Hypothalamus (tissue), 51 donors: Measurements from ENCODE around the gene PRDM16.

Source experiments
- DNase-seq, 51 donors: peaks; one replicate each; lab custom pipeline; 2025; lab: John Stamatoyannopoulos, UW

Gene PRDM16

GRCh38 chr1:3337798-3338724, 269.1 kb downstream of the PRDM16 start:
- DNase-seq, result no peak

- no peak for DNase-seq
These were observed 269.7 kb downstream of the PRDM16 start for GRCh38 chr1:3338725-3339070.

- DNase-seq, result no peak
These were observed 270.9 kb downstream of the PRDM16 start for GRCh38 chr1:3339856-3340255.

- no peak for DNase-seq
These were observed 271.7 kb downstream of the PRDM16 start for GRCh38 chr1:3340548-3341235.

DNA sequence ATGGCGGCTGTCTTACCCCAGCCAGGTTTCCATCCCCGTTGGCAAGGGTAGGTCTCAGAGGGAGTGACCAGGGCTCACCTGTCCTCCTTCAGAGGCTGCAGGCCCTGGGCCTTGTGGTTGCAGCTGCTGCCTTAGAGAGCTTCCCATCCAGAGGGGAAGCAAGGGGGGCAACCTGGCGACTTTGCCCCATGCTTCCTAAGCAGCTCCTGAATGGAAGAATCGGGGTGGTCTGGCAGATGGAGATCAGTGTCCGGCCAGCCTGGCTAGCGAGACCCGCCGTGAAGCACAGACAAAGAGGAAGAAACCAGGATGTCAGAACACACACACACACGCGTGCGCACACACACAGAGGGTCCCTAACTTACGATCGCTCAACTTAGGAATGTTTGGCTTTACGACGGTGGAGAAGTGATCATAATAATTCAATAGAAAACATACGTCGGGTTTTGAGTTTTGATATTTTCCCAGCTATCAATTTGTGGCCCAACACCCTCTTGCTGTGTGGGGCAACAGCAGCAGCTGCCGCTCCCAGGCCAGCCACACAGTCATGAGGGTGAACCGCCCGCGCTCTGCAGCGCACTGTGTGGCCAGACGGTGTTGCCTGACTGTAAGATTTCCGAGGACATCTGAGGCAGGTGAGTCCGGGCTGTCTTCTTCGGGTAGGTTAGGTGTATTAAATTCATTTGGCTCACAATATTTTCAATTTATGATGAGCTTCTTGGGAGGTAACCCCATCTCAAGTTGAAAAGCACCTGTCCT, 272.4 kb downstream of the PRDM16 start:
- no peak for DNase-seq

DNA sequence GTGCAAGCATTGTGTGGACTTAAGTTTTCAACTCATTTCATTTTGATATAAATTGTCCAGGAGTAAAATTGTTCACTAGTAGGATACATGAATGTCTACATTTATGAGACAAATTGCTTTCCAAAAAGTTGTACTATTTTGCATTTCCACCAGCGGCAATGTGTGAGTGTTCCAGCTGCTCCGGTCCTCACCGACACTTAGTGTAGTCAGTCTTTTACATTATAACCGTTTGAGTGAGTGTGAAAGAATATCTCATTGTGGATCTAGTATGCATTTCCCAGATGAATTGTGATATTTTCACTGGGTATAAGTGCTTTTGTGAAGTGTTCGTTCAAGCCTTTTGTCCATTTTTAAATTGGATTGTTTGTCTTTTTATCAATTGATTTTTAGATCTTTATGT, 274.0 kb downstream of the PRDM16 start:
- DNase-seq, result no peak

DNA sequence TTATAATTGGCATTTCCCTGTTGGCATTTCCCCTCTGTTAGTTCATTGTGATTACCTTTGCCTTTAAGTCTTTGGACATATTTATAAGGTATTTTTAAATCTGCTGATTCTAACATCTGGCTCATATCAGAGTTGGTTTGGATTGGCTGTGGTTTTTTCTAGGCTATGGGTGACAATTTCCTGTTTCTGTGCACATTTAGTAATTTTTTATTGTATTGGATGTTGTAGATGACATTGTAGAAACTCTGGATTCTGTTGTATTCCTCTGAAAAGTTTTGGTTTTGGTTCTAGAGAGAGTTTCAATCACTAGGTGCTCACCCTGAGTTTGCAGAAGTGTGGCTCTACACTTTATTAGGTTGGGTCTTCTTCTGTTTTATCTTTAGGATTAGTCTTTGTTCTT, 275.4 kb downstream of the PRDM16 start:
- DNase-seq, result no peak

DNA sequence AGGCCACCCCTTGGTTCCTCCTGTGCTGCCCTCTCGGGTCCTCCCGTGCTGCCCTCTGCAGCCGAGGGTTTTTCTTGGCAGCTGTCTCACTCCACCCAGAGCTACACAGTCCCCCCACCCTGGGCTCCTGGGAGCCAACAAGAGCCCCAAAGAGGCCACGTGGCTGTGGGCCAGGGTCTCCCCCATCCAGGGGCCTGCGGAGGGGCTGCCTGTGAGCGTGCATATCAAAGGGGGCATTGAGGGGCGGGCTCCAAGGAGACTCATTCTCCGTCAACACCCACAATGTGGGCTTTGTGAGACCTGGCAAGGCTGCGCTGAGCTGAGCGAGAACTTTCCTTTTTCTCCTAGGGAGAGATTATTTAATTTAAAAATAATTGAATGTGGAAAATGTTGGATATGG, 276.8 kb downstream of the PRDM16 start:
- DNase-seq, result peak in 20 of 51 donors; percentile 24 to 63 (median 44)

DNA sequence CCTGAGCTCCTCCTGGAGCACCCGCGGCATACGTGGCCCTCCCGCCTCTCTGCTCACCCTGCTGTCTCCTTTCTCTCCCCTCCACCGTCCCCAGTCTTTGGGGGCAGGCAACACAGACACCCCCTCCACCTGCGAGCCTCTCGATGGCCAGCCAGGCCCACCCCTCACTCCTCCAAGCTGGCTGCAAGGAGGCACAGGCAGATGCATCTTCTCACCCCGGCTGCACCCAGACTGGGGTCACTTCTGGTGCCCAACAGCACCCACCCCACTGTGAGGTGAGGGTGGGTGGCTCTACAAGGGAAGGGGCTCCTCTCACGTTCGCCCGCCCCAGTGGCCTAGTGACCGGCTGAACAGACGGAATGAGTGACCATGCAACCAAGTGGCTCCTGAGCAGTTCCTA, 277.5 kb downstream of the PRDM16 start:
- DNase-seq, result no peak

DNA sequence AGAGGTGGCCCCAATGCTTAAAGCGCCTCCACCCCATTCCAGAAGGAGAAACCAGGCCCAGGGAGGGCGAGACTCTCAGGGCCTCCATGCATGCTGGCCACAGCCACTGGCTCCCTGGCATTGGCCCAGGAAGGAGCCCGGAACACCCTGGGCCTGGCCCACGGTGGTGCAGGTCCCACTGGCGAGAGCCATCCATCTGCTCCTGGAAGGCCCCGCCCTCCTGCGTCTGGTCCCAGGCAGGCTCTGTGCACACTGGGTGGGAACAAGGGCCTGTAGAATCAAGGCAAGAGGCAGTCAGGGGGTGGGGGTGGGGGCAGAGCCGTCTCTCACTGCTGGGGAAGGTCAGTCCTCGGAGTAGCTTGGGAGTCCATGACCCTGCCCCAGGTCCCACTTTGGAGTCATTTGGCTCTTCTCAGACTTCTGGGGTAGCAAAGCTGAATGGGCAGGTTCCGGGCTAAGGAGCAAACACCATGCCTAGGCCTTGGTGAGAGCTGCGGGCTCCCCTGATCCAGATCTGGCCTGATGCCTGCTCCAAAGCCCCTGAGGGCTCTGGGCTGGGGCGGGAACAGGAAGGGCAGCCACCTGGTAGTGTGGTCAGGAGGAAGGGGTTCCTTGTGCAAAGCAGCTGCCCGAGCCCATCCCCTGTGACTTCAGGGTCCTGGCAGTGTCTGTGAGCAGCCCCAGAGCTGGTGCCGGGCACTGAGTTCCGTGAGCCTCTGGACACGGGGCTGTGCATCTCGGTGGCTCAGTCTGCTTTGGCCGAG, 278.4 kb downstream of the PRDM16 start:
- peak in 4 of 51 donors; percentile 15 to 40 (median 32) for DNase-seq

DNA sequence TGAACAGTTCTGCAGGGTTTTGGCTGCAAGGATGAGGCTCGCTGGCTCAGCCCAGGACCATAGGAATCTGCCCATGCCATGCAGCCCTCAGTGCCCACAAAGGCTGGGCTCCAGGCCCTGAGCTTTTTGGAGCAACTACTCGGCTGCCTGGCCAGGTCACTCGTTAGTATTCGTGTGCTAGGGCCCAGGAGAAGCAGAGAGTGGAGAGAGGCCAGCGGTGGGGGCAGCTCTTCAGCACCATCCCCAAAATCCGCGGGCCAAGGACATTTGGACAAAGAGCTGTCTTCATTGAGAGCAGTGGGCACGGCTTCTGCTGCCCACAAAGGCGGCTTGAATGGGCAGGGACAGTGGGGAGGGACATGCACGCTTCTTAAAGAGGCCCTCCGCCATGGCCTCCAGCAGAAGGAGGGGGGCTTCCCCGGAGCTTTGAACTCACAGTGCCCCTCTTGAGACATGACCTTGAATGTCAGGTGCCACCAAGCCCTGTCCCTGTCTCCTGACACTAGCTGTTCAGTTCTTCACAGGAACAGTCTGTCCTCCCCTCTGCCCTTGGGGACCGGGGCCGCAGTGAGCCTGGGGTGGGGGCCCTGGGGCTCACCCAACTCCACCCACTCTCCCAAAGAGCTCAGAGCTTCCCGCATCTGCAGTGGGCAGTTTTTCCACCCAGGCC, 279.3 kb downstream of the PRDM16 start:
- DNase-seq, result peak in 44 of 51 donors; percentile 18 to 93 (median 70)

GRCh38 chr1:3349161-3349967, 280.4 kb downstream of the PRDM16 start:
- DNase-seq, result no peak

- DNase-seq, result no peak
These were observed 280.9 kb downstream of the PRDM16 start for GRCh38 chr1:3349968-3350299.

DNA sequence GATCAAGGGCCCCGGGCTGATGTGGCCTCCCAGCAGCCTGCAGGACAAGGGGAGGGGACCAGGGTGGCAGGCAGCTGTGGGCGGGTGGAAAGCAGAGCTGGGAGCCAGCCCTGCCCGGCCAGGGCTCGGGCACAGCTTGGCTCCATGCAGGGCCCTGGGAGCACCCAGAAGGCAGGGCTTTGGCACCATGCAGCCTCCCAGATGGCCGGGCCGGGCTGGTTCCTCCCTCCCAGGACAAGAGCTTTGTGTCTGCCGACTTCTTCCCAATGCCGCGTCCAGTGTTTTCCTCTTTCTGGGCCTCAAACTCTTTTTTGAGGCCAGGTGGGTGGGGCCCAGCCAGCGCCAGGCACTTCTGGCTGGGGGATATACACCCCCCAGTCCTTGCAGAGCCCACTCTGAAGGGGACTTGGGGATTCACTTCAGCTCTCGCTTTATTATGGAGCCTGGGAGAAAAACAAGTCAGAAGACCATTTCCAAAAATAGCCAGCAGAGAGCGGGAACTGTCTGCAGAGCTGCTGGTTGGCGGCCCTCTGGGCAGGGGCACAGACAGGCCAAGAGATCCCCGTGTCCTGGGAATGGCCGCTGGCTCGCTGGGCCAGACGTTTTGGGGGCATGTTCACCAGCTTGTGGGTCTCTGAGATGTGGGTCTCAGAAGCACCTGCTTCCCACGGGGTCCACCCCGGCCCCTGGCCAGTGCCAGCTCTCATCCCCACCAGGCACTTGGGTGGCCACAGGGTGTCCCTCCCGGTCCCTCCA, 281.7 kb downstream of the PRDM16 start:
- peak in 45 of 51 donors; percentile 16 to 91 (median 73) for DNase-seq

- no peak for DNase-seq
These were observed 282.7 kb downstream of the PRDM16 start for GRCh38 chr1:3351449-3352298.

- peak in 2 of 51 donors; percentile 32 to 53 for DNase-seq
These were observed 283.4 kb downstream of the PRDM16 start for GRCh38 chr1:3352299-3352951.

GRCh38 chr1:3352952-3353331, 283.9 kb downstream of the PRDM16 start:
- DNase-seq, result no peak
